HepG2 (cell line): Measurements from ENCODE around the gene LRP5. TPM values are rescaled to one million over a fixed set of nuclear protein-coding genes. Genes with fewer than 3 reads are reported as not detected.

Experiments
- ATAC-seq: fragments of 200-7000 bp; cut with Tn5 transposase; 3 replicates; pipeline ENCODE4 v1.9.1; 2020; ENCODE audit warnings: mild to moderate bottlenecking, moderate library complexity
- BruUV-seq: library from RNA; stranded (reverse); fragments of 400-500 nt; replicated peaks from 2 replicates; lab custom pipeline; 2021; lab: Mats Ljungman, UMichigan
- CTCF ChIA-PET: fragments of 300-600 bp; formaldehyde crosslinking; extraction: SDS; loops from one replicate; lab custom pipeline; 2021; ENCODE audit warnings: low total read pairs, inconsistent platforms, low intra/inter-chr PET ratio; lab: Yijun Ruan, JAX
- POLR2A ChIA-PET: fragments of 350-600 bp; sonication (Branson Sonifier 250); formaldehyde crosslinking; loops from one replicate; lab custom pipeline; 2020; ENCODE audit warnings: antibody characterized with exemption, inconsistent platforms; lab: Yijun Ruan, JAX
- DNase-seq: peaks from one replicate; pipeline ENCODE4 v3.0.0-alpha.2; 2015; ENCODE audit warnings: low spot score
- FAIRE-seq: peaks from 3 replicates; lab custom pipeline; 2011; peaks lifted over from hg19 to GRCh38; lab: Jason Lieb, UNC
- H2AFZ ChIP-seq: one replicate; pipeline ENCODE4 v1.6.1; 2011; ENCODE audit warnings: low read length, inconsistent platforms
- H3K27ac ChIP-seq: fragments of 300-600 bp; 3 replicates; pipeline ENCODE4 v1.8.0; 2011; ENCODE audit warnings: mixed run types, mild to moderate bottlenecking, mixed read lengths, low read length, inconsistent platforms; ENCODE audit not compliant: insufficient read depth; ENCODE audit errors: extremely low read length
- H3K27me3 ChIP-seq, 2 experiments: fragments of 200-600 bp in 1 of 2; 2 replicates in 1 of 2; 3 replicates in 1 of 2; pipeline versions ENCODE4 v1.6.0 to v1.8.0; 2011; ENCODE audit warnings: low read length in 2 of 2, mild to moderate bottlenecking in 2 of 2, moderate library complexity in 2 of 2, inconsistent platforms in 1 of 2; ENCODE audit not compliant: insufficient read depth in 2 of 2, control insufficient read depth in 1 of 2
- H3K36me3 ChIP-seq, 2 experiments: fragments of 200-600 bp in 1 of 2; replicated peaks in 1 of 2; 2 replicates in 1 of 2; 3 replicates in 1 of 2; pipeline versions ENCODE4 v1.5.1 to v1.8.0; 2011; ENCODE audit warnings: low read length in 2 of 2, inconsistent platforms in 1 of 2; ENCODE audit not compliant: insufficient read depth in 2 of 2, control insufficient read depth in 1 of 2
- H3K4me1 ChIP-seq: 2 replicates; pipeline ENCODE4 v1.5.1; 2012; ENCODE audit warnings: low read length, inconsistent platforms; ENCODE audit not compliant: insufficient read depth
- H3K4me2 ChIP-seq: 2 replicates; pipeline ENCODE4 v1.6.0; 2011; ENCODE audit warnings: low read depth, low read length, inconsistent platforms
- H3K4me3 ChIP-seq, 3 experiments: fragments of 200-600 bp in 1 of 3; sonication (generic), shearing (Covaris generic) in 1 of 3; replicated peaks in 1 of 3; 2 replicates each; pipeline ENCODE4 v1.5.1; 2011 to 2016; ENCODE audit warnings: low read length in 3 of 3, inconsistent platforms in 2 of 3, low read depth in 2 of 3, mild to moderate bottlenecking in 2 of 3, control low read depth in 1 of 3, mixed read lengths in 1 of 3; ENCODE audit not compliant: insufficient read depth in 1 of 3
- H3K79me2 ChIP-seq: one replicate; pipeline ENCODE4 v1.6.1; 2011; ENCODE audit warnings: low read length, inconsistent platforms; ENCODE audit not compliant: insufficient read depth
- H3K9ac ChIP-seq: 2 replicates; pipeline ENCODE4 v1.6.0; 2011; ENCODE audit warnings: mild to moderate bottlenecking, low read depth, low read length, inconsistent platforms; ENCODE audit not compliant: insufficient read depth
- H3K9me3 ChIP-seq: 2 replicates; pipeline ENCODE4 v1.5.1; 2012; ENCODE audit warnings: mild to moderate bottlenecking, low read length
- H4K20me1 ChIP-seq: 2 replicates; pipeline ENCODE4 v1.6.0; 2011; ENCODE audit warnings: inconsistent platforms, mild to moderate bottlenecking, low read length, moderate library complexity; ENCODE audit not compliant: insufficient read depth
- CTCF ChIP-seq: sonication (generic); formaldehyde crosslinking; IDR thresholded peaks from 2 replicates; pipeline ENCODE4 v1.5.0; 2020; ENCODE audit warnings: mild to moderate bottlenecking, missing genetic modification reagents, moderate library complexity
- HDAC2 ChIP-seq: sonication (generic); formaldehyde crosslinking; IDR thresholded peaks from 2 replicates; pipeline ENCODE4 v1.4.0; 2020; ENCODE audit warnings: missing genetic modification reagents
- MYNN ChIP-seq: sonication (generic); formaldehyde crosslinking; IDR thresholded peaks from 2 replicates; pipeline ENCODE4 v1.4.0; 2020; ENCODE audit warnings: mild to moderate bottlenecking, low read depth, missing genetic modification reagents
- PRDM15 ChIP-seq: sonication (generic); formaldehyde crosslinking; IDR thresholded peaks from 2 replicates; pipeline ENCODE4 v1.4.0; 2020; ENCODE audit warnings: missing genetic modification reagents
- SATB2 ChIP-seq: sonication (generic); formaldehyde crosslinking; IDR thresholded peaks from 2 replicates; pipeline ENCODE4 v1.5.0; 2020; ENCODE audit warnings: missing genetic modification reagents
- XBP1 ChIP-seq: sonication (generic); formaldehyde crosslinking; IDR thresholded peaks from 2 replicates; pipeline ENCODE4 v1.5.0; 2020; ENCODE audit warnings: missing genetic modification reagents
- YY1 ChIP-seq: IDR thresholded peaks from 2 replicates; pipeline ENCODE4 v1.6.1; 2011; ENCODE audit warnings: low read length, low read depth, moderate library complexity, mild to moderate bottlenecking; ENCODE audit not compliant: insufficient read depth, insufficient replicate concordance
- ZFP36L2 ChIP-seq: sonication (generic); formaldehyde crosslinking; IDR thresholded peaks from 2 replicates; pipeline ENCODE4 v1.4.0; 2020; ENCODE audit warnings: missing genetic modification reagents
- ZHX1 ChIP-seq: sonication (generic); formaldehyde crosslinking; IDR thresholded peaks from 2 replicates; pipeline ENCODE4 v1.8.1; 2022; ENCODE audit warnings: low read depth, mild to moderate bottlenecking, missing genetic modification reagents
- ZUFSP ChIP-seq: sonication (generic); formaldehyde crosslinking; IDR thresholded peaks from 2 replicates; pipeline ENCODE4 v1.9.0; 2021; ENCODE audit warnings: missing genetic modification reagents, mild to moderate bottlenecking, borderline replicate concordance
- WGBS: methylation state at CpG from one replicate; pipeline ENCODE4 v1.1.6; 2017; ENCODE audit warnings: low lambda C conversion rate; 5-methylcytosine and 5-hydroxymethylcytosine counted together
- in situ Hi-C: cut with HindIII; loops from 2 replicates; pipeline ENCODE4 v1.10.0; 2017; ENCODE audit warnings: low pct_unique_long_range_greater_than_20kb; ENCODE audit not compliant: extremely low pct_ligation_motif_present
- intact Hi-C: fragments of 100-400 bp; cut with micrococcal nuclease; formaldehyde crosslinking; loops from one replicate; pipeline ENCODE4 v1.10.0; 2022; ENCODE audit not compliant: unreplicated experiment
- polyA plus RNA-seq, 8 experiments: library from polyadenylated mRNA; depleted of rRNA in 3 of 8; stranded (reverse) in 7 of 8; unstranded in 1 of 8; fragments of >200 nt; fragmentation: Illumina TruSeq in 4 of 8; extraction: Trizol in 4 of 8; gene quantifications; 2 replicates each; pipeline versions ENCODE4 v1.2.1 to v1.2.3, GENCODE V29; 2011 to 2016; ENCODE audit warnings: low read depth in 4 of 8, missing spikeins in 1 of 8, mixed read lengths in 1 of 8; ENCODE audit not compliant: insufficient read depth in 1 of 8
- total RNA-seq, 5 experiments: library from RNA; depleted of rRNA; stranded (reverse); fragments of >200 nt; fragmentation: Illumina TruSeq; extraction: Trizol; gene quantifications; 2 replicates each; pipeline ENCODE4 v1.2.3, GENCODE V29; 2016; ENCODE audit warnings: low read depth in 1 of 5

Gene LRP5
- total and polyA plus RNA-seq, 2 of the 13 experiments (the other 11 are each of a cell fraction or from before 2014, with no cell fraction given) = 40.4 to 64.0 TPM

GRCh38 chr11:68276861-68277260, 35.5 kb upstream of the LRP5 start:
- no peaks in the 10 kb centered on the region for H4K20me1 ChIP-seq
- no peaks in the 10 kb centered on the region for H3K9me3 ChIP-seq
- ATAC-seq (no peak), DNase-seq (no peak), FAIRE-seq (no peak)
- H3K4me3 ChIP-seq = no peak overlapping the region
- peaks cover 45% of the 10 kb centered on the region for H3K4me1 ChIP-seq
- intact Hi-C loops (no loop called here), in situ Hi-C loops (no loop called here)
- no peak overlapping the region for H2AFZ ChIP-seq
- TF ChIP-seq YY1 (no peak), SATB2 (no peak), XBP1 (CRISPR knock-in tag) (no peak), ZUFSP (no peak), MYNN (CRISPR knock-in tag) (no peak), HDAC2 (CRISPR knock-in tag) (no peak), ZFP36L2 (no peak), ZHX1 (no peak), PRDM15 (no peak), CTCF (CRISPR knock-in tag) (no peak)
- H3K36me3 ChIP-seq = no peaks in the 10 kb centered on the region
- BruUV-seq = no TSS peak
- 97% methylated on average over 6 of the region's 6 CpGs for WGBS
- no peaks in the 10 kb centered on the region; a peak in 1 of 5 replicates for H3K27me3 ChIP-seq
- H3K9ac ChIP-seq = no peak overlapping the region
- H3K27ac ChIP-seq = no peak overlapping the region
- ChIA-PET POLR2A (interaction anchor here (4.3 kb wide), 1 partner anchor 22 kb away, joined by 25 read pairs; no protein-coding TSS in a partner anchor), CTCF (no interaction called here)
- no peak overlapping the region for H3K4me2 ChIP-seq
- peaks cover 4% of the 10 kb centered on the region for H3K79me2 ChIP-seq
